Stimulated activated CD8-positive, alpha-beta memory T cell treated with anti-CD3 and anti-CD28 coated beads, Interleukin-4, amount 100 ng/mL, for 48 hours (primary cell): ENCODE measurements around the gene C17orf58.
"Not testable (repeated sequence)": the region's sequence is repeated elsewhere in the genome, so short reads cannot be mapped to it uniquely, and the experiment has no call there.

Experiments
- DNase-seq: peaks from one replicate; pipeline ENCODE4 v3.0.0-alpha.2; 2020

C17orf58 gene

DNA sequence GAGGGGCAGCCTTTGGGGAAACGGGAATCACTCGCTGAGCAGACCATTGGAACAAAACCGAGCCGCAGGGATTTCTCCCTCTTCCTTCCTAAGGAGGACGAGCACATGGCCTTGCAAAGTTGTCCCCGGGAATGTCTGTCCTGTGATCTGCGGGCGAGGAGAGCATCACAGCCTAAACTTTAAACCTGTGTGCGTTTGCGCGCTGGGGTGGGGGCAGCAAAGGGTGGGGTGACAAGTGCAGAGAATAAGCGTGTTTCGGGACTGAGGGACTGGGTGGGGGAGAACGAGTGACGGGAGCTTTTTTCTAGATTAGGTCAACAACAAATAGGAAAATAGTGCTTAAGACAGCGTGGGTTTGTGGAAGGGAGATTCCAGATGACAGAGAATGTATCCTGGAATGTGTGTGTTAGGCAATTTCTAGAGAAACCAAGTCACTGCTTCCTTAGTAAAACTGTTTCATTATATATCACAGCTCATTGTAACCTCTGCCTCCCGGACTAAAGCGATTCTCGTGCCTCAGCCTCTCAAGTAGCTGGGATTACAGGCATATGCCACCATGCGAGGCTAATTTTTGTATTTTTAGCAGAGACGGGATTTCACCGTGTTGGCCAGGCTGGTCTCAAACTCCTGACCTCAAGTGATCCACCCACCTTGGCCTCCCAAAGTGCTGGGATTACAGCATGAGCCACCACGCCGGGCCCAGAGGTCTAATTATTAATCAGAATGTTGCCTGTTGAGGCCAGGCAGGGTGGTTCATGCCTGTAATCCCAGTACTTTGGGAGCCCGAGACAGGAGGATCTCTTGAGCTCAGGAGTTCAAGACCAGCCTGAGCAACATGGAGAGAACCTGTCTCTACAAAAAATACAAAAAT lies at the start of gene C17orf58:
TSS of gene C17orf58 (minus strand) at position 169 of the 871 bp plus-strand sequence. CDS start 271 bp downstream, outside the sequence.
- peak; percentile 58 for DNase-seq

DNA sequence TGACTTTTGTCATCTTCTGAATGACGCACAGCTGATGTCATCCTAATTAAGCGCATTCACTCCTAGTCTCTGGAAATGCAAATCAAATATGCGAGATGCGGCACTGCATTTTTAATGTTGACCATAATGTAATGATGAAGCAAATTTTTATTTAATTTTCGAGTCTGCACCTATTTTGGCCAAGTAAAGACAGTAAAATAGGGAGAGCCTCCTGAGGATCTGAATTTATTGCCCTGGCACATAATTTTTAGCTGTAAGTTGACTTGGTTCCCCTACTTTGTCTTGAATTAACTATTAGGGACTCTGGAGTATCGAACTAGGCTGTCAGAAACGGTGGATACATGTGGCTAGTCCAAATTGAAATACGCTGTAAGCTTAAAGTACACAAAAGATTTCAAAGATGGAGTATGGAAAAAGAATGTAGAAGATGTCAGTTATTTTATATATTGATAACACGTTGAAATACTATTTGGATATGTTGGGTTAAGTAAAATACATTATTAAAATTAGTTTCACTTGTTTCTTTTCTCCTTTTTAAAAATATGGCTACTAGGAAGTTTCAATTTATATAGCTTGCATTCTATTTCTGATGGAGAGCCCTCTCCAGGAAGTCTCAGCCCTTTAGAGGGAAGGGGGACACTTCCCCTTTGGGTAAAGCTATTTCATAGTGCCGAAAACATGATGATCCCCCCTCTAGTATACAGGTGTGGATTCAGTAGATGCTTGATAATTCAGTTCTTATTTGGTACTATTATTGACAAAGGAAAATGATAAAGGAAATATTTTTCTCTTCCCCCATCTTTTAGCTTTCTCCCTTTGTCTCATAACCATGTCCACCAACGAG lies 40.3 kb upstream of the C17orf58 start:
- DNase-seq: no peak

DNA sequence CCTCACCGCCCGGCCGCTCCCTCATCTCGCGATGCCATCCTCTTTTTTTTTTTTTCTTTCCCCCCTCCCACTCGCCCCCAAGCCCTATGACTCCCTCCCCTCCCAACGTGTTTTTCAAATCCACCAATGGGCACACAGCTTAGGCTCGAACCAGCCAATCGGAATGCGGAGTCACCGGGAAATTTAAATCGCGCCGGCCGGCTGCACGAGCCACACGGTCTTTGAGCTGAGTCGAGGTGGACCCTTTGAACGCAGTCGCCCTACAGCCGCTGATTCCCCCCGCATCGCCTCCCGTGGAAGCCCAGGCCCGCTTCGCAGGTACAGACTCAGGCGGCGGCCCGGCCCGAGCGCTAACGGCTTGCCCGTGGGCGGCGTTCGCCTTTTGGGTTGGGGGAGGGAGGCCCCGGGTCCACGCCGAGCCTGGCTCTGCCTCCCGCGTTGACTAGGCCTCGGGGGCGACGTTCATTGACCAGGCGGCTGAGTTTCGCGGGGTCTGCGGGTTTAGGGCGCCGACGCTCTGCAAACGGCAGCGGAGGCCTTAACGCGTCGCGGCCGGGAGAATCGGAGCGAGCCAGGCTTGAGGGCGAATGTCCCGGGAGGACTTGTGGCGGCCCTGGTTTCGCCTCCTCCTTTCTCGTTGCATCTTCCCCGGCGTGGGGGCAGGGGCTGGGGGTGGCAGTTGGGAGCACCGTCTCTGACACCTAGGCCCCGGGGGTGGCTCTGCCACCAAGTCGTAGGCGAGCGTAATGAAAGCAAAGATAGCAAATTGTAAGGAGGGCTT lies 39.4 kb upstream of the C17orf58 start, which contains the start of gene KPNA2:
TSS of gene KPNA2 (plus strand) at position 213 of the 781 bp plus-strand sequence. CDS start 1,398 bp downstream, outside the sequence.
- DNase-seq: peak; percentile 92

DNA sequence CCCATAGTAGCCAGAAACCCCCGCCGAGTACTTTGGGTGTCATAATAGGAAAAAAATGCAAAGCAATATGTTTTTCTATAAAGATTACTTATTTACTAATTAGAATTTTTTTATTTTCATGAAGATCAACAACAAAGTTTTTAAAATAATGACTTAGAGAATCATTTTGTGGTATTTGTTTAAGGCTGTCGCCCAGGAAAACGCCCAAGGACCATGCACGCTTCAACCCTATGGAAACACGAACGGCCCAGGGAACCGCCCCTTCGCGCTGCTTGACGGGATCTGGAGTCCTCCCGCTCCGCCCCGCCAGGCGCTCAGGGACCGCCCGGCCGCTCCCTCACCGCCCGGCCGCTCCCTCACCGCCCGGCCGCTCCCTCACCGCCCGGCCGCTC lies 38.9 kb upstream of the C17orf58 start:
- peak; percentile 92 for DNase-seq

DNA sequence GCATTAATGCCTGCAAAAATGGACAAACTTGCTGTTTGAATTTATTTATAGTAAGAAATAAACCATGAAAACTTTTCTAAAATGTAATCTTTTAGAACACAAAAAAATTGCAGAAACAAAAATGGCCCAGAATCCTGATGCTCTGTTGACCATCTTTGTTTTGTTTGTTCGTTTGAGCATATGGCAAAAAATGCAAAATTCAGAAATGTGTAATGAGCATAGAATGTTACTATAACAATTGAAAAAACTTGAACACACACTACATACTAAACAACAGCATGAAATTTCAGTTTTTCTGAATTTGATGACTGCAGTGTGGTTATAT lies 38.1 kb upstream of the C17orf58 start:
- no peak for DNase-seq

DNA sequence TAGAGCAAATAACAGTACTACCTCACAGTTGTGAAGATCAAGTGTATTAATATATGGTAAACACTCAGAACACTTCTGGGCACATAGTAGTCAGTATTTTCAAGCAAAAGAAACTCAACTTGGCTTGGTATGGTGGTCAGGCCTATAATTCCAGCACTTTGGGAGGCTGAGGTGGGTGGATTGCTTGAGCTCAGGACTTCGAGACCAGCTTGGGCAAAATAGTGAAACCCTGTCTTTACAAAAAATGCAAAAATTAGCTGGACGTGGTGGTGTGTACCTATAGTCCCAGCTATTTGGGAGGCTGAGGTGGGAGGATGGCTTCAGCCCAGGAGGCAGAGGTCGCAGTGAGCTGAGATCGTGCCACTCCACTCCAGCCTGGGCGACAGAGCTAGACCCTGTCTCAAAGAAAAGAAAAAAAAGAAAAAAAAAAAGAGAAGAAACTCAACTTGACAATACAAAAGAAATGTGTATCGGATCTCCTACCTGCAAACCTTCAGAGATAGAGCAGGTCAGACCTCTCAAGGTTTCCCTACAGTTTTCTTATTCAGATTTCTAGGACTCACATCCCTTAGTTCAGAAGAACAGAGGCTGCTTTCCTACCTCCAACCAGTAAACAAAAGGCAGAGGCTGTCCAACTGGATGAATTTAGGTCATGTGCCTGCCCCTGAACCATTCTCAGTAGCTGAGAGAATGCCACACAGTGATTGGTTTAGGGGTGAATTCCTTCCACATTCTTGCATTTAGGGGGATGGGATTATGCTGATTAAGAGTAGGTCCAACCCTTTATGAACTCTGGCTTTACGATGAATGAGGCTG lies 37.6 kb upstream of the C17orf58 start:
- DNase-seq: no peak

DNA sequence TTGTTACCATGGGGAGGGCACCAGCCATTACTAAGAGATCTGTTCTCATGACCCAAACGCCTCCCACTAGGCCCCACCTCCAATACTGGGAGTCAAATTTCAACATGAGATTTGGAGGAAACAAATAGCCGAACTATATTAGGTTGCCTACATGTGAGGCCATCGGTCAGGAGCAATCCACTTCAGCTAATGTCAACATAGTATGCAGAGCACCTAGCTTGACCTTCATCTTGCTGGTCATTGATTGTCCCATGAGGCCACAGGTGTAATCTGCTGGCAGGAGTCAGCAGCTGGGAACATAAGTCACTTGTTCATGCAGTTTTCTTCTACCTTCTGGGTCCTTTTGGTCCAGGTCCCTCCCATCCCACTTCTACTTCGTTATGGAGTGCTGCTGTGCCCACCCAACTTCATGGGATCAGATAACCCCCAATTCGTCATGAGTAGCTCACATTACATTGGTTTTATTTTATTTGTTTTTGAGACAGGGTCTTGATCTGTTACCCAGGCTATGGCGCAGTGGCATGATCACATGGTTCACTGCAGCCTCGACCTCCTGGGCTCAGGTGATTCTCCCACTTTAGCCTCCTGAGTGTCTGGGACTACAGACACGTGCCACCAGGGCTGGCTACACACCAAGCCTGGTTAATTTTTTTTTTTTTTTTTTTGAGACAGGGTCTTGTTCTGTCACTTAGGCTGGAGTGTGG lies 33.4 kb upstream of the C17orf58 start:
- no peak for DNase-seq

DNA sequence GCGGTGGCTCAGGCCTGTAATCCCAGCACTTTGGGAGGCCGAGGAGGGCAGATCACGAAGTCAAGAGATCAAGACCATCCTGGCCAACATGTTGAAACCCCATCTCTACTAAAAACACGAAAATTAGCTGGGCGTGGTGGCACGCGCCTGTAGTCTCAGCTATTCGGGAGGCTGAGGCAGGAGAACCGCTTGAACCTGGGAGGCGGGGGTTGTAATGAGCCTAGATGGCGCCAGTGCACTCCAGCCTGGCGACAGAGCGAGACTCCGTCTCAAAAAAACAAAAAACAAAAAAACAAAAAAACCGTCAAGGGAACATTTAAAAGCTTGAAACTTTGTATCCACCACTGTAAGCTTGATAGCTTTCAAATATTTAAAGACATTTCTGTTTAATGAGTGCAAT lies 26.3 kb upstream of the C17orf58 start:
- not testable (repeated sequence) for DNase-seq

DNA sequence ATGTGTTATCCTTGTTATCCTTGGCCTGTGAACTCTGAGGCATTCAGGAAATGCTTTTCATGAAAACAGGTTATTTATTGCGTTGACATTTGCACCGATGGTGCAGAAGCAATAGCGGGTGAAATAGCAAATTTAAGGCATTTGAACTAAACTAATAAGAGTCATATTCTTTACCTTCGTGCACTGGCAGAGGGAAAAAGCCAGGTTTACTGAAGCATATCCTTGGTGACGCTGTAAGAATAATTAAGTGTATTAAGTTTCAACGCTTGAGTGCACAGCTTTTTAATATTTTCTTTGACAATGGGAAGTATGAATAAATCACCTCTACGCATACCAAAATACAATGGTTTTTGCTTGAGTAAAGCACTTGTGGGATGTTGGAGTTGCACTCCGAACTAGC lies 25.7 kb upstream of the C17orf58 start:
- no peak for DNase-seq

DNA sequence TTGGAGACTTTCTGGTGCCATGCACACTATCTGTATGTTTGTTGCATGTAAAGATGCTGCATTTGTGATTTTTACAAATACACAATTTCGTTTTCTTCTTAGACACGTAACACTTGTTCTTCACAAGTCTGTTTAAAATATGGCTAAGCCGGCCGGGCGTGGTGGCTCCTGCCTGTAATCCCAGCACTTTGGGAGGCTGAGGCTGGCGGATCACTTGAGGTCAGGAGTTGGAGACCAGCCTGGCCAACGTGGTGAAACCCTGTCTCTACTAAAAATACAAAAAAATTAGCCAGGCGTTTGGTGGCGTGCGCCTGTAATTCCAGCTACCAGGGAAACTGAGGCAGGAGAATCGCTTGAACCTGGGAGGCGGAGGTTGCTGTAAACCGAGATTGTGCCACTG lies 24.5 kb upstream of the C17orf58 start:
- not testable (repeated sequence) for DNase-seq

DNA sequence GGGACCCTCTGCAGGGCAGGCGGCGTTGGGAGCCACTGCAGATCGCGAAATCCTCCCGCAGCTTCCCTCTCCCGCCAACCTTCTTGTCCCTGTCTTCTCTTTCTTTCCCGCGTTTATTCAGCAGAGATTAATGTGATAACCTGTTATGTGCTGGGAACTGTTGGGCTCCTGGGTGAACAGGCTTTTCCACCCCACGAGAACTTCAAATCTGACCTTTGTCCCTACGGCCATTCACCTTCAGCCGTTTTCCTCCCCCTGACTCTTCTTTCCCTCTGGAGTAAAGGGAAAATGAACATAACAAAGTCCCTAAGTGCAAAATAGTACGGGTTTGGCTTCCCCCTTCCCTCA lies 24.1 kb upstream of the C17orf58 start:
- no peak for DNase-seq

DNA sequence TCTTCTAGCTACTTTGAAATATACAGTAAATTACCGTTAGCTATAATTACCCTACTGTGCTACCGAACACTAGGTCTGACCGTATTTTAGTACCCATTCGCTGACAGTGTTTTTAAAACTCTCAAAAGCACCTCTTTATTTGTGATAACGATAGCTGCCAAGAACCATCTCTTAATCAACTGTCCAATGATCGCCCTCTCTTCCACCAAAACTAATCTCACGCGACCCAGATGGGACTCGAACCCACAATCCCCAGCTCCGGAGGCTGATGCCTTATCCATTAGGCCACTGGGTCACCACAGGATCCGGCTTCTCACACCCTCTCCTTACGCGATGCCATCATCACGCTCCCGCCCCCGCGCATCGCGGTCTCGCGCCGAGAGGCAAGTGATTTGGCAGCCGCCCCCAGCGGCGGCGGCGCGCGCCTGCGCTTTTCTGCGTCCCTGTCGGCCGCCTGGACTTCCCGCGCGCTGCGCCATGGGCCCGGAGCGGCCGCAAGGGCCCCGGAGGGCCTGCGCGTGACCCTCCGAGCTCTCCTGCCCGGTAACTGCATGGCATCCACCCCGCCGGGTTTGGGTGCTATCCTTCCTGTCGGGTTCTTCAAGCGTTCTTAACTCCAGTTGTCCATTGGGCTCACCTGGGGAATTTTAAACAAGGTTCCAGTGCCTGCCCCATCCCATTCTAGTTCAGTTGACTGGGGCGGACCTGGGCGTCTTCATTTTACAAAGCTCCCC lies 23.6 kb upstream of the C17orf58 start:
- DNase-seq: peak; percentile 100

DNA sequence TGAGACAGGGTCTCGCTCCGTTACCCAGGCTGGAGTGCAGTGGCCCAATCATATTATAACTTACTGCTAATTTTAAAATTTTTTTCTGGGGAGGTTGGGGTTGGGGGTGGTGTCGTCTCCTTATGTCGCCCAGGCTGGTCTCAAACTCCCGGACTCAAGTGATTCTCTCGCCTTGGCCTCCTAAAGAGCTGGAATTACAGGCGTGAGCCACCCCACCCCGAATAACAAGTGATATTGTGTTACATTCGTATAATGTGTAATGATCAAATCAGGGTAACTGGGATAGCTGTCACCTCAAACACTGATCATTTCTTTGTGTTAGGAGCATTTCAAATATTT lies 23.0 kb upstream of the C17orf58 start:
- DNase-seq: no peak

DNA sequence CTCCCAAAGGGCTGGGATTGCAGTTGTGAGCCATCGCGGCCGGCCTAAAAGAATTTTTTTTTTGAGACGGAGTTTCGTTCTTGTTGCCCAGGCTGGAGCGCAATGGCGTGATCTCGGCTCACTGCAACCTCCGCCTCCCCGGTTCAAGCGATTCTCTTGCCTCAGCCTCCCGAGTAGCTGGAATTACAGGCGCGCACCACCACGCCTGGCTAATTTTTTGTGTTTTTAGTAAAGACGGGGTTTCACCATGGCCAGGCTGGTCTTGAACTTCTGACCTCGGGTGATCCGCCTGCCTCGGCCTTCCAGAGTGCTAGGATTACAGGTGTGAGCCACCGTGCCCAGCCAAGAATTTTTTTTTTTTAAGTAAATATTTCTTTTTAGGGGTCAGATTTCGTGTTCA lies 22.2 kb upstream of the C17orf58 start:
- not testable (repeated sequence) for DNase-seq

DNA sequence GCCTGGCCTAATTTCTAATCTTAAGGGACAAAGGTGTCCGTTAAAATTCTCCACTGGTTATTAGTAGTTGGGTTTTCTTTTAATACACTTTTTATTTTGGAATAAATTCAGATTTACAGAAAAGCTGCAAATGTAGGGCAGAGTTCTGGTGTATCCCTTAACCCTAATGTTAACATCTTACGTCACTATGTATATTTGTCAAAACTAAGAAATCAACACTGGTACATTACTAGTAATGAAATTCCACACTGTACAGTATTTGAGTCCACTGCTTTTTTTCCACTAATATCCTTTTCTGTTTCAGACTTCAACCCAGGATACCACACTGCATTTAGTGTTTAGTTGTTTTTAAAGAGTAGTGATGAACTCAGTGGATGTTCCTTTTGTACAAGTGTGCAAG lies 20.6 kb upstream of the C17orf58 start:
- no peak for DNase-seq

DNA sequence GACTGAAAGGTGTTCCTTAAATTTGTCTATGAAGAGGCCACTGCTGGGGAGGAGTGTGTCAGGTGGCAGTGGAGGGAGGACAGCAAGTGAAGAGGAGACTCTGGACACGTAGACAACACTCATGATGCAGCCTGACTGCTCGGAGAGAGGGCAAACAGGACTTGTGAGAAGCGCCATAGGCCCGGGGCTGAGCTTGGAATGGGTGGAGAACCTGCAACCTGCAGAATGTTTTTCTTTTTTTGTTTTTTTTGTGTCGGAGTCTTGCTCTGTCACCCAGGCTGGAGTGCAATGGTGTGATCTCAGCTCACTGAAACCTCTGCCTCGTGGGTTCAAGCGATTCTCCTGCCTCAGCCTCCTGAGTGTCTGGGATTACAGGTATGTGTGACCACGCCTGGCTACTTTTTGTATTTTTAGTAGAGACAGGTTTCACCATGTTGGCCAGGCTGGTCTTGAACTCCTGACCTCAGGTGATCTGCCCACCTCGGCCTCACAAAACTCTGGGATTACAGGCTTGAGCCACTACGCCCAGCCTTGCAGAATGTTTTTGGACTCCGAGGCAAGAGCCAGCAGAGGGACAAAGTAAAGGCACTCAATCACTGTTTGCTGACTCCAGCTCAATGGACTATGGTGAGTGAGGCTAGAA lies 18.9 kb upstream of the C17orf58 start:
- DNase-seq: no peak

DNA sequence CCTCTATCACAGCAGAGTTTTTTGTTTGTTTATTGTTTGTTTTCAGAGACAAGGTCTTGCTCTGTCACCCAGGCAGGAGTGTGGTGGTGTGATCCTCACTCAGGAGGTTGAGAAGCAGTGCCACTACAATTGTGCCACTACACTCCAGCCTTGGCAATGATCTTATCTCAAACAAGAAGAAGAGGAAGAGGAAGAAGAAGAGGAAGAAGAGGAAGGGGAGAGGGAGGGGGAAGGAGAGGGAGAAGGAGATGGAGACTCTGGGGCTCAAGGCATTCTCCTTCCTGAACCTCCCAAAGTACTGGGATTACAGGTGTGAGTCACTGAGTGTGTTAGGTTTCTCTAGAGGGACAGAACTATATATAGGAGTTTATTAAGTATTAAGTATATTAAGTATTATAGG lies 17.1 kb upstream of the C17orf58 start:
- no peak for DNase-seq

DNA sequence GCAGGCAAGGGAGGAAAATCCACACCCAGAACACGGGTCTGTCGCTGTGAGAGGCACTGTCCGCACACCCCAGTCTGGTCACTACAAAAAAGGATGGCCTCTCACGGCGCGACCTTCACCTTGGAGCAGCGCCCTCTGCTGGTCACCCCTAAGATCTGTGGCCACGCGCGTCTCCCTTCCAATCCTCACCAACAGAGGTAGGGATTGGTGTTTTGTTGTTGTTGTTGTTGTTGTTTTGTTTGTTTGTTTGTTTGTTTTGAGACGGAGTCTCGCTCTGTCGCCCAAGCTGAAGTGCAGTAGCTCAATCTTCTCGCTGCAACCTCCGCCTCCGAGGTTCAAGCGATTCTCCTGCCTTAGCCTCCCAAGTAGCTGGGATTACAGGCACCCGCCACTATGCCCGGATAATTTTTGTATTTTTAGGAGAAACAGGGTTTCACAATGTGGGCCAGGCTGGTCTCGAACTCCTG lies 15.0 kb upstream of the C17orf58 start:
- peak; percentile 87 for DNase-seq

DNA sequence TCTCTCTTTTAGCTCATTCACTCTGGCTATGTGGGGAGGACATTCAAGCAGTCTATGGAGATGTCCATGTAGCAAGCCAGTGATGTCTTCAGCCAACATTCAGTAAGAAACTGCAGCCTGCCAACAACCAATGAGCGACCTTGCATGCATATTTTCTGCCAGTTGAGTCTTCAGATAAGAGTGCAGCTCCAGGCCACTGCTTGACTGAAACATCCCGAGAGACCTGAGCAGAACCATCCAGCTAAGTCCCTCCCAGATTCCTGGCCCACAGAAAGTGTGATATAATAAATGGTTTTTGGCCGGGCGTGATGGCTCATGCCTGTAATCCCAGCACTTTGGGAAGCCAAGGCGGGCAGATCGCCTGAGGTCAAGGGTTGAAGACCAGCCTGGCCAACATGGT lies 10.5 kb upstream of the C17orf58 start:
- DNase-seq: no peak

DNA sequence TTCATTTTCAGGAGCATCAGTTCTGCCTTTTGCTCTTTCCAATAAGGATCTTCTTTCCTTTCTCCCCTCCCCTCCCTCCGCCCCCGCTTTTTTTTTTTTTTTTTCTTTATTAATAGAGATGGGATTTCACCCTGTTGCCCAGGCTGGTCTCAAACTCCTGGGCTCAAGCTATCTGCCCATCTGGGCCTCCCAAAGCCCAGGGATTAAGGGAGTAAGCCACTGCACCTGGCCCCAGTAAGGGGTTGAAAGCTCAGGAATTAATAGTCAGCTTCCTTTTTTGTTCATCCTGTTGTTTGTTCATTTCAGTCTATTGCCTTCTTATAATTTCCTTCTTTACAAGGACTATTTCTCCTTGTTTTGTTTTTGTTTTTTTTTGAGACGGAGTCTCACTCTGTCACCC lies 7.9 kb upstream of the C17orf58 start:
- DNase-seq: no peak
